Activated CD8-positive, alpha-beta memory T cell treated with anti-CD3 and anti-CD28 coated beads, Interleukin-2, amount 50 U/mL, for 1 hour (primary cell): ENCODE data around the gene FAM200B.

Source experiments
- DNase-seq: peaks from one replicate; pipeline ENCODE4 v3.0.0-alpha.2; 2020; ENCODE audit errors: extremely low read depth

FAM200B gene

GRCh38 chr4:15736514-15737050 is 55.0 kb downstream of the FAM200B start:
- DNase-seq = no peak

- no peak for DNase-seq
Observed at GRCh38 chr4:15737255-15737654, 55.6 kb downstream of the FAM200B start.

- DNase-seq = no peak
Observed at GRCh38 chr4:15738877-15739276, 57.2 kb downstream of the FAM200B start.
